Activated naive CD8-positive, alpha-beta T cell (primary cell): ENCODE measurements around the gene SFTPA2.
"Not testable (repeated sequence)": the region's sequence is repeated elsewhere in the genome, so short reads cannot be mapped to it uniquely, and the experiment has no call there.

ENCODE experiments used
- H3K27ac Mint-ChIP-seq: one replicate; pipeline ENCODE4 v1.8.0; 2021; ENCODE audit warnings: mixed read lengths
- H3K27me3 Mint-ChIP-seq: one replicate; pipeline ENCODE4 v1.8.0; 2021; ENCODE audit warnings: mixed read lengths
- H3K36me3 Mint-ChIP-seq: one replicate; pipeline ENCODE4 v1.8.0; 2021; ENCODE audit warnings: mixed read lengths
- H3K4me1 Mint-ChIP-seq: one replicate; pipeline ENCODE4 v1.8.0; 2021; ENCODE audit warnings: low read depth, mixed read lengths
- H3K4me3 Mint-ChIP-seq: one replicate; pipeline ENCODE4 v1.8.0; 2021; ENCODE audit warnings: mild to moderate bottlenecking, mixed read lengths
- H3K9me3 Mint-ChIP-seq: one replicate; pipeline ENCODE4 v1.8.0; 2021; ENCODE audit warnings: low read depth, mixed read lengths

The SFTPA2 gene

GRCh38 chr10:79582096-79582495, 21.9 kb upstream of the SFTPA2 start:
- Mint-ChIP-seq H3K36me3 (no peaks in the 10 kb centered on the region), H3K4me3 (no peak overlapping the region), H3K27ac (no peak overlapping the region), H3K4me1 (no peaks in the 10 kb centered on the region), H3K9me3 (no peaks in the 10 kb centered on the region), H3K27me3 (peaks cover 6% of the 10 kb centered on the region)

- Mint-ChIP-seq H3K36me3 (no peaks in the 10 kb centered on the region), H3K9me3 (no peaks in the 10 kb centered on the region), H3K27ac (no peak overlapping the region), H3K4me1 (no peaks in the 10 kb centered on the region), H3K27me3 (peaks cover 8% of the 10 kb centered on the region), H3K4me3 (no peak overlapping the region)
These were observed 20.8 kb upstream of the SFTPA2 start for GRCh38 chr10:79581044-79581443.

GRCh38 chr10:79579361-79579760, 19.2 kb upstream of the SFTPA2 start:
- Mint-ChIP-seq H3K27ac (no peak overlapping the region), H3K4me3 (no peak overlapping the region), H3K27me3 (peaks cover 10% of the 10 kb centered on the region), H3K4me1 (no peaks in the 10 kb centered on the region), H3K9me3 (no peaks in the 10 kb centered on the region), H3K36me3 (no peaks in the 10 kb centered on the region)

GRCh38 chr10:79570624-79571023, 10.4 kb upstream of the SFTPA2 start:
- H3K27me3 Mint-ChIP-seq, result peaks cover 34% of the 10 kb centered on the region
- H3K27ac Mint-ChIP-seq, H3K9me3 Mint-ChIP-seq, H3K4me1 Mint-ChIP-seq, H3K4me3 Mint-ChIP-seq: not testable (repeated sequence)
- peaks cover 11% of the 10 kb centered on the region for H3K36me3 Mint-ChIP-seq

GRCh38 chr10:79563426-79563825, 3.2 kb upstream of the SFTPA2 start:
- Mint-ChIP-seq H3K36me3 (no peaks in the 10 kb centered on the region), H3K27me3 (peaks cover 20% of the 10 kb centered on the region), H3K27ac (no peak overlapping the region), H3K4me3 (no peak overlapping the region), H3K9me3 (no peaks in the 10 kb centered on the region), H3K4me1 (no peaks in the 10 kb centered on the region)

- Mint-ChIP-seq H3K9me3 (no peaks in the 10 kb centered on the region), H3K36me3 (no peaks in the 10 kb centered on the region), H3K27ac (no peak overlapping the region), H3K4me3 (no peak overlapping the region), H3K27me3 (peaks cover 15% of the 10 kb centered on the region), H3K4me1 (no peaks in the 10 kb centered on the region)
These were observed 2.0 kb upstream of the SFTPA2 start for GRCh38 chr10:79562135-79562756.

GRCh38 chr10:79561257-79561656, 1.1 kb upstream of the SFTPA2 start:
- H3K4me3 Mint-ChIP-seq, result no peak overlapping the region
- no peak overlapping the region for H3K27ac Mint-ChIP-seq
- H3K9me3 Mint-ChIP-seq, result no peaks in the 10 kb centered on the region
- H3K27me3 Mint-ChIP-seq, result peaks cover 10% of the 10 kb centered on the region
- H3K4me1 Mint-ChIP-seq, result no peaks in the 10 kb centered on the region
- no peaks in the 10 kb centered on the region for H3K36me3 Mint-ChIP-seq

- Mint-ChIP-seq H3K4me3 (no peak overlapping the region), H3K36me3 (no peaks in the 10 kb centered on the region), H3K9me3 (no peaks in the 10 kb centered on the region), H3K27ac (no peak overlapping the region), H3K27me3 (peaks cover 10% of the 10 kb centered on the region), H3K4me1 (no peaks in the 10 kb centered on the region)
These were observed 481 bp downstream of the SFTPA2 start for GRCh38 chr10:79559726-79560125.

- H3K36me3 Mint-ChIP-seq, H3K4me3 Mint-ChIP-seq, H3K27ac Mint-ChIP-seq, H3K27me3 Mint-ChIP-seq, H3K9me3 Mint-ChIP-seq, H3K4me1 Mint-ChIP-seq: not testable (repeated sequence)
These were observed 3.2 kb downstream of the SFTPA2 start for GRCh38 chr10:79556961-79557360.

GRCh38 chr10:79555354-79556309, 4.6 kb downstream of the SFTPA2 start:
- H3K4me1 Mint-ChIP-seq, result no peaks in the 10 kb centered on the region
- H3K4me3 Mint-ChIP-seq, result no peak overlapping the region
- no peaks in the 10 kb centered on the region for H3K27me3 Mint-ChIP-seq
- no peaks in the 10 kb centered on the region for H3K36me3 Mint-ChIP-seq
- H3K27ac Mint-ChIP-seq, result no peak overlapping the region
- H3K9me3 Mint-ChIP-seq, result no peaks in the 10 kb centered on the region

- no peaks in the 10 kb centered on the region for H3K9me3 Mint-ChIP-seq
- no peak overlapping the region for H3K4me3 Mint-ChIP-seq
- H3K27ac Mint-ChIP-seq, result no peak overlapping the region
- no peaks in the 10 kb centered on the region for H3K27me3 Mint-ChIP-seq
- H3K4me1 Mint-ChIP-seq, result peaks cover 6% of the 10 kb centered on the region
- H3K36me3 Mint-ChIP-seq, result no peaks in the 10 kb centered on the region
These were observed 8.1 kb downstream of the SFTPA2 start for GRCh38 chr10:79552143-79552542.

- no peaks in the 10 kb centered on the region for H3K36me3 Mint-ChIP-seq
- no peak overlapping the region for H3K27ac Mint-ChIP-seq
- no peak overlapping the region for H3K4me3 Mint-ChIP-seq
- H3K9me3 Mint-ChIP-seq, result peaks cover 6% of the 10 kb centered on the region
- no peaks in the 10 kb centered on the region for H3K27me3 Mint-ChIP-seq
- peaks cover 6% of the 10 kb centered on the region for H3K4me1 Mint-ChIP-seq
These were observed 12.2 kb downstream of the SFTPA2 start for GRCh38 chr10:79547973-79548372.

- not testable (repeated sequence) for H3K27me3 Mint-ChIP-seq, H3K27ac Mint-ChIP-seq, H3K4me1 Mint-ChIP-seq, H3K4me3 Mint-ChIP-seq, H3K36me3 Mint-ChIP-seq, H3K9me3 Mint-ChIP-seq
These were observed 13.1 kb downstream of the SFTPA2 start for GRCh38 chr10:79547128-79547527.

GRCh38 chr10:79544926-79545659, 15.1 kb downstream of the SFTPA2 start:
- H3K9me3 Mint-ChIP-seq, H3K27ac Mint-ChIP-seq, H3K36me3 Mint-ChIP-seq, H3K4me3 Mint-ChIP-seq, H3K27me3 Mint-ChIP-seq, H3K4me1 Mint-ChIP-seq: not testable (repeated sequence)

- not testable (repeated sequence) for H3K27me3 Mint-ChIP-seq, H3K36me3 Mint-ChIP-seq, H3K4me3 Mint-ChIP-seq, H3K4me1 Mint-ChIP-seq, H3K27ac Mint-ChIP-seq, H3K9me3 Mint-ChIP-seq
These were observed 15.8 kb downstream of the SFTPA2 start for GRCh38 chr10:79544408-79544807.
